GM18511 (cell line): ENCODE data around the gene PAEP.
"Not testable (repeated sequence)": the region's sequence is repeated elsewhere in the genome, so short reads cannot be mapped to it uniquely, and the experiment has no call there.

ENCODE experiments used
- ATAC-seq: cut with Tn5 transposase; IDR thresholded peaks from one replicate; pipeline ENCODE4 v1.9.1; 2021; ENCODE audit warnings: mild to moderate bottlenecking, moderate library complexity; ENCODE audit not compliant: unreplicated experiment

PAEP gene

DNA sequence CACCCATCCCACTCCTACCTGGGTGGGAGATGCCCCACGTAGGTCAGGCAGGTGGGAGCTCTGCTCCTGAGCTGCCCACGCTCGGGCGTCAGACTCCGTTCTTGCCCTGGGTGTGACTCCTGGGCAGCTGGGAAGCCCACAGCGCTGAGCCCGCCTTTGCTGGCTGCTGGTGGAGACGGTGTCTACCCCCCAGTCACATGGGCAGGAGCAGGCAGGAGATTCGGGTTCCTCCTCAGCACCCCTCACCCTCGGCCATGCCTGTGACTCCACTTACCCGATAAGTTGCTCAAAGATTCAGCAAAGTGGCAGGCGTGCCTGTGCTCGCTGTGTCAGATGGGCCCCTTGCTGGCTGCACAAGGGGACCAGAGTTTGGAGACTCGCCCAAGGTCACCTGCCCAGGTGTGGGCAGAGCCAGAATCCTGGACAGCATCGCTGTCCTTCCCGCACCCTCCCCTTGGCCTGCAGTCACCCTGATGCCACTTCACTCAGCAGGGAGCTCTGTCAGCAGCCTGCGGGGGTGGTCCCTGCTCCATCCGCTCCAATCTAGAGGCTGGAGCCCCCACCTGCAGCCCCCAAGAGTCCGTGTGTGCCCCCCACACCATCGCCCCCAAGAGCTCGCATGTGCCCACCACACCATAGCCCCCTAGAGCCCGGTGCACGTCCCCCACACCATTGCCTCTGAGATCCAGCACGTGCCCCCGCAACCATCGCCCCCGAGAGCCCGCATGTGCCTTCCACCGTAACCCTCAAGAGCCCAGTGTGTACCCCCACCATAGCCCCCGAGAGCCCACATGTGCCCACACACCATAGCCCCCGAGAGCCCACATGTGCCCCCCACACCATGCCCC is 36.1 kb upstream of the PAEP start:
- ATAC-seq: no peak

- ATAC-seq: no peak
Measured at GRCh38 chr9:135526089-135526729, 35.3 kb upstream of the PAEP start.

GRCh38 chr9:135526730-135527571 is 34.6 kb upstream of the PAEP start:
- ATAC-seq: no peak

GRCh38 chr9:135528842-135529435 is 32.6 kb upstream of the PAEP start:
- not testable (repeated sequence) for ATAC-seq

GRCh38 chr9:135530146-135530545 is 31.4 kb upstream of the PAEP start:
- ATAC-seq: no peak

DNA sequence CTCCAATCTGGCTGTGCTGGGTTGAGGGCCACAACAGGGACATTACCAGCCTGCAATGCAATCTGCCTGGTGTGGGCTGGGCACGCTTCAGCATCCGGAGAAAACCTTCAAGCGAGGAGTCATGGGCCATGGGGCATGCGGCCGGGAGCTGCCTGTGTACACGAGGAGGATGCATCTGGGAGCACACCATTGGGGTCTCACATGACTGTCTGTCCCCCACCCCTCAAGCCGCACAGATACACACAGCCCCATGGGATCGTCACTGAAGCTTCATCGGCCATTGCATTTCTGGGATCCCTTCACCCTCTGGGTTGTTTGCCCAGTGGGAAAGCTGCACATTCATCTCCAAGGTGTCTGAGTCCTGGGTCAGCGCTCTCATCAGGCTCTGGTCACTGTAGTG is 30.5 kb upstream of the PAEP start:
- no peak for ATAC-seq

GRCh38 chr9:135533113-135533512 is 28.4 kb upstream of the PAEP start:
- no peak for ATAC-seq

DNA sequence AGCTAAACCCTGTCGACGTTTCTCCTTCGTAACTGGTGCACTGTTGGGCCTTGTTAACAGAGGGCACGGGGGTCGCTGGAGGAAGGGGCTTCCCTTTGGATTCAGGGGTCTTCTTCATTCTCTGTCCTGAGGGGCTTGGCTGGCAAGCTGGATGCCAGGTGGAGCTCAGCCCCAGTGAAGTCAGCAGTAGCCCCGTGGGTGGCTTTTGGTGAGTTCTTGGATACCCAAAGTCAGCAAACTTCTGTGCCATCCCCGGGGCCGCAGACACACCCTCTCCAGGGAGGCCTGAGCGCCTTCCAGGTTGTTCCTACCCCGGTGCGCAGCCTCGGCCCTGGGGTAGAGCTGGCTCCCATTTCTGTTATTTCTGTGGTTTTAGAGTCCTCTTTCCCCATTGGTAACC is 27.9 kb upstream of the PAEP start:
- no peak for ATAC-seq

DNA sequence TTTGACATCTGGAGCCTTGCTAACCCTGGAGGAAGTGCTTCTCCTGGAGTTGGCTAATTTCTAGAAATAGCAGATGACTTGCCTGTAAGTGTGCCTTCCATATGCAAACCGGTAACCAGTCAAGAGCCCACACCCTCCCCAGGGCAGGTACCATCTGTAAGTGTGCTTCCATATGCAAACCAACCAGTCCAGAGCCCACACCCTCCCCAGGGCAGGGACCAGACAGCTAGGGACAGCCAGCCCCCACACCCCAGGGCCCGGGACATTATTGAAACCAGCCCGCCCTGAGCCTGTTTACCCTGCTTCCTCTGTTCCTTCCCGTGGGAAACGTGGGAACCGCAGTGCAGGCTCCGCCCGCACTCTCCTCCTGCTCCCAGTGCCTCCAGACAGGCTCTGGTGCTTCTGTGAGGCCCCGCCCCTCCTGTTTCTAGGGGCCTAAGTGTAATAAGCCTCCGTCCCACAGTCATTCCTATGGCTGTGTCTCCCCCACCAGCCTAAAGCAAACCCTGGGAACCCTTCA is 27.3 kb upstream of the PAEP start:
- not testable (repeated sequence) for ATAC-seq

DNA sequence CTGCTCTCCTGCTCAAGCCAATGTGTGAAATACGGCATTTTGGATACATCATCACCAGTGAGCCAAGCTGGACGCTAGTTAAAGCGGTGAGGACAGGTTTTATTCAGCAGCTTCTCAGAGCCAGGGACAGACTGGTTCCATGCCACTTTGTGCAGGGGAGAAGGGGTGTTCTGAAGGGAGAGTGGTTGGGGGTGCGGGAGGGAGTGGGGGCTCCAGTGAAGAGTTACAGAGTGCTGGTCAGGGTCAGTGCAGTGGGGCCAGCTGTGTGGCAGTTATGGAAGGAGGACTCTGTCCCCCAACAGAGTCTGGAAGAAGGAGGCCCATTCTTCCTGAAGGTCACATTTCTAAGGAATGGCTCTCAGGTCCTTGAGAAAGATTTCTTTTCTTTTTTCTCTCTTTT is 26.7 kb upstream of the PAEP start:
- ATAC-seq: not testable (repeated sequence)

DNA sequence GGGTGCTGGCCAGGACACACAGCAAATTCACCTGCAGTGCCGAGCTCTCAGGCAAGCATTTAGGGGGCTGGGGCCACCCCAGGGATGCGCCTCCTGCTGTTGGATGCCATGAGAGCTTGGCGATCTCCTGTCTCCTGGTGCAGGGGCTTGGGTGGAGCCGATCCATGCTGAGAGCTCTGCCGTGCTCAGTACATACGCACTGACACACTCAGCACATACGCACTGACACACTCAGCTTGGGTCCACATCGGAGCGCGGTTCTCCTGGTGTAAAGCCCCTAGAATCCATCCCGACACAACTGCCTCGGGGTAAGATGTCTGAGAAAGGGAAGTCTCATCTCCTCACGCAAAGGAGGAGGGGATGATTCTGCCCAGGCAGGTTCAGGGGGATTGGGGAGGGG is 25.9 kb upstream of the PAEP start:
- ATAC-seq: not testable (repeated sequence)

- no peak for ATAC-seq
Measured at GRCh38 chr9:135536216-135536615, 25.3 kb upstream of the PAEP start.

GRCh38 chr9:135543262-135543894 is 18.2 kb upstream of the PAEP start:
- ATAC-seq: not testable (repeated sequence)

DNA sequence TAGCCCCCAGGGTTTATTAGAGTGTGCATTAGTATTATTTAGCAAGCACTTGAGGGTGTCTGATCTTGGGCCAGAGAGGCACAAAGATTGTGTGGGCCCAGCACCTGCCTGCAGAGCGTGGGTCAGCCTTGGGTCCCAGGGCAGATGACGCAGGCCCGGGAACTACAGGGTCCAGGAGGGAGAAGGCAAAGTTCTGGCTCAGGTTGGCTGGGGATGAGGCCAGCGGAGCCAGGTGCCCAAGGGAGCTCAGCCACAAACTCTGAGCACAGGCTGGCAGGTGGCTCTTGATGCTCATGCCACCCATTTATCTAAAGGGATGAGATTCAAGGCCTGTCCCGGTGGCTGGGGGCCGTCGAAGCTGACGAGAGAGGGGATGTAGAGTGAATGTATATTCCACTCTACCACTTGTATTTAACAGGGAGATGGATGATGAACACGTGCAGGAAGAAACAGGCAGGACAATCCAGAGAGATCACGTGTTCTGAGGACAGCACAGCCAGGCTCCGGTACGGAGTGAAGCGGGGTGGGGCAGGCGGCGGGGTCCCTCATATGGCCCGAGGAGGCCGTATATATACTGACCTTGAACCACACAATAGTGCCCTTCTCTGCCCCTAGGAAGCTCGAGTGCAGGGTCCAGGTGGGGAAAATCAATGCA is 16.4 kb upstream of the PAEP start:
- no peak for ATAC-seq

GRCh38 chr9:135545646-135546176 is 15.8 kb upstream of the PAEP start, which contains the start of gene OBP2A:
Gene OBP2A (plus strand): TSS chr9:135546126. CDS start chr9:135546181, 55 bp downstream.
- not testable (repeated sequence) for ATAC-seq

DNA sequence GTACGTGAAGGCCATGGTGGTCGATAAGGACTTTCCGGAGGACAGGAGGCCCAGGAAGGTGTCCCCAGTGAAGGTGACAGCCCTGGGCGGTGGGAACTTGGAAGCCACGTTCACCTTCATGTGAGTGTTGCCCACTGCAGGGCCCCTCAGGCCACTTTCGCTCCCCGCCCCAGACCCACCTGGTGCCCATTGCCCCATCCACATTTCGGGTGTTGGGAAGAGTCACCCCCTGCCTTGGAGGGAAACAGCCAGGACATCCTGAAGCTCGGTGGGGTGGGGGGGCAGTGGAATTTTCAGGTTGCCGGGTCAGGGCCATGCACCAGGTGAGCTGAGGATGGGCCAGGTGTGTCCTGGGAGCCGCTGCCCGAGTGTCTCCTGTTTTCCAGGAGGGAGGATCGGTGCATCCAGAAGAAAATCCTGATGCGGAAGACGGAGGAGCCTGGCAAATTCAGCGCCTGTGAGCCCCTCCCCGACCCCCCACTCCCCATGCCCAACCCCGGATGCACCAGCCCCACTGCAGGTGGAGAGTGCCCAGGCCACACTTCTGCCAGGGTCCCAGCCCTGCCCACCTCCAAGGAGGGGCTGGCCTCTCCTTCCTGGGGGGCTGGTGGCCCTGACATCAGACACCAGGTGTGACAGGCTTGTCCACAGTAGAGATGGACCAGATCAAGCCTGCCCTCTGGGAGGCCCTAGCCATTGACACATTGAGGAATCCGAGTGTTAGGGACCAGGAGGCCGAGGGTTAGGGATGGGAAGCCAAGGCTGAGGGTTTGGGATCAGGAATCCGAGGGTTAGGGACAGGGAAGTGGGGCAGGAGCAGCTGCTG is 14.6 kb upstream of the PAEP start:
- not testable (repeated sequence) for ATAC-seq

- no peak for ATAC-seq
Measured at GRCh38 chr9:135547756-135548736, 13.5 kb upstream of the PAEP start.
